Measurements from ENCODE around the gene ABCC8. TPM values are rescaled to one million over a fixed set of nuclear protein-coding genes. Genes with fewer than 3 reads are reported as not detected.
A peak's percentile ranks its signal among the peaks of the same experiment; 100 is the strongest.

The ABCC8 gene
- total RNA-seq, 1 donor from 2014 or later: 7.8 TPM

DNA sequence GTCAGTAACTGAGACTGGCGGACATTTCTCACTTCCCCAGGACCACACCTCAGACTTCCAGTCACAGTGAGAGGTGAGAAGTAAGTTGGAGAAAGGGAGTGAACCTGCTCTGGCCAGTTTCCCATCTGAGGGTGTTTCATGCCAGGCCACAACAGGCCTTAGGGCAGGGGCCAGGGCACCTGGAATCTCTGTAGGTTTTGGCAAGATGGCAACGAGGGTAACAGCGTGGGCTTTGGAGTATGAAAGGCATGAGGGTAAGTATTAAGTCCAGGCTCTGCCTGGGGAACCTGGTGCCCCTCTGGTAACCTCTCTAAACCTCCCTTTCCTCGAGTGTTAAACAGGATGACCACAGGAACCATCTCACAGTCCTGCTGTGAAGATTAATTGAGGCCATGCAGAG is 28.5 kb upstream of the ABCC8 start:
- DNase-seq: no peak

DNA sequence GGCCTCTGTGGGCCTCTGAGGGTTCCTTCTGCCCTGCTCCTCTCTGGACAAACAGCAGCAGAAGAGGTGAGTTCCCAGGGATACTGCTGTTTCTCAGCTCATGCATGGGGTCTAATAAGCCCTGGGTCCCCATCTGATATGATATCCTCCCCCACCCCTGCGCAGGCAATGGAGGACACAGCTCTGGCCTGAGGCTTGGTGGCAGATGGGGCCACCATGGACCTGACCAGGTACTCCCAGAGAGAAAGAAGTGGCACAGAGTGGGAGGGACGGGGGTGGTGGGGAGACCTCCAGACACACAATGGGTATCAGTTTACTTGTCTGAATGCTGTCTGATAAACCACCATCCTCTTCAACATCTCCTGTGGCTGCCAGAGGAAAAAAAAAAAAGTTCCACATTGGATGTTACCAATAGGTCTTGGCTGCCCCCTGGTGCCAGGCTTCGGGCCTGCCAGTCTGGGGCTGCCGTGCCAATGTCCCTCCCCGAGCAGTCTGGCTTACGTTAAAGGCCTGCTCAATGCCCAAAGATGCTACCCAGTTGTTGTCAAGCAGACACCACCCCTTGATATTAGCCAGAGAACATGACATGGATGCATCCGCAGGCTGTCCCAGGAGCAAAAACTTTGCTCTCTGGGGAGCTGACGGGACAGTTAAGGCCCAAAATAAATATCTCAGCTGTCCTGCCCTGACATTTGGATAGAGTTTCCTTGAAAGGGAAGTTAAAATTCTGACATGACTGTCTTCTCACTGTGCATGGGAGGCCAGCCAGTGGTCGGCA is 27.9 kb upstream of the ABCC8 start:
- peak; percentile 84 for DNase-seq

DNA sequence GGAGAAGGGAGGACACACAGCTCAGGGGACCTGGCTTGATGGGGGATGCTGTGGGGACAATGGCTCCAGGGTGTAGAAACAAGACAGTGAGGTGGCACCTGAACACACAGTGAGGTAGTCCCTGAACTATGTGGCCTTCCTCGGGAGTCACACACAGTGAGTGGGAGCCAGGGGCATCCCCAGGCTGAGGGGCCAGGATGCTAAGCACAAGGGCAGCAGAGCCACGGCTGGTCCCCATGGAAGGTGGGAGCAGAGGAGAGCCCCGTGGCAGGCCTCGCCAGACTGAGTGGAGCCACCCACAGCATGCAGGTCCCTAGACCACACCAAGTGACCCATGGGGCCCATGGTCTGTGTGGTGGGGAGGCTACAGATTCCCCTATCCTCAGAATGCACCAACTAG is 26.0 kb upstream of the ABCC8 start:
- no peak for DNase-seq

DNA sequence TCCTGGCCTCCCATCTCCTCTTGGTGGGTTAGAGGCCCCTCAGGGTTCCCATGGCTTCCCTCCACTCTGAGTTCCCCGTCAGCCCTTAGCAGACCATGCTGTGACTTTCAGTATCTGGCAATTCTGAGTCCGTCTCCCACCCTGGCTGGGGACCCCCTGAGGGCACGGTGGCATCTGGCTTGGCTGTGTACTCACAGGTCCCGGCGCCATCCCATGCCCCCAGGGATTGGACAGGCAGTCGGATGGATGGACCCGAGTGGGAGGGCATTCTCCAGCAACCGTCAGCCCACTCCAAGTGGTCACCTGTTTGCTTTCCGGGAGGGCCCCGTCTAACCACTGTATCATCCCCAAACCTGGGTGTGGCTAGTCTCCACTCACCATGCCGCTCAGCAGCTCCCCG is 24.0 kb upstream of the ABCC8 start:
- no peak for DNase-seq

DNA sequence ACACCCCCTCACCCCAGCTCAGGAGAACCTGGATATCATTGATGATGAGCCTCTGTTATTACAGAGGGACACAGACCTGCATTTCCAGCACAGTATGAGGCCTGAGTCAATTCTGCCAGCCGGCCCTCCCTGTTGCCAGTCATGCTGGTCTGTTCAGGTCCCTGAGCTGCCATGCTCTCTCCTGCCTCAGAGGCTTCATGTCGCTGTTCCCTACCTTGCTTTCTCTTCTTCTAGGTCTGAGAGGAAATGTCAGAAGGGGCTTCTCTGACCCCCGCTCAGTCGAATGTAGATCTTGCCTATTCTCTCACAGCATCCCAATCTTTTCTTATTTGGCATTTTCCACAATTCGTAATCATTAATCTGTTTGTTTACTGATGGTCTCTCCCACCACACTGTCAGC is 21.8 kb upstream of the ABCC8 start:
- no peak for DNase-seq

GRCh38 chr11:17498058-17498457 is 21.4 kb upstream of the ABCC8 start:
- DNase-seq: no peak

DNA sequence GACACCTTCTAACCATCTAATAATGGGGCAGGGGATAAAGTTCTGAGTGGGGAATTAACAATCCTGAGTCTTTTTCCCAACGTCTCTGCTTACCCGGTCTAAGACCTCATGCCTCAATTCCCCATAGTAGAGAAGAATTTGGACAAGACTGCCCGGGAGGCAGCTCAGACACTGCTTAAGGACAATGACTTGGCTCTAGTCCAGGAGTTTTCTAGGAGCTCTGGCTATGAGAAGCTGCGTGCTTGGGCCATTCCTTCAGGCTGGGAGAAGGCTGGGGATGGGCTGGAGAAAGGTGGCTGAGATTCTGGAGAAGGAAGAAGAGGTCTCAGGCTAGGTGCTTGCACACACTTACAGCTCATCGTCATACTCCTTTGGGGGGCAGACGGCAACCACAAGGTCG is 19.8 kb upstream of the ABCC8 start:
- peak; percentile 38 for DNase-seq

- no peak for DNase-seq
These were observed 17.4 kb upstream of the ABCC8 start for GRCh38 chr11:17494019-17494418.

DNA sequence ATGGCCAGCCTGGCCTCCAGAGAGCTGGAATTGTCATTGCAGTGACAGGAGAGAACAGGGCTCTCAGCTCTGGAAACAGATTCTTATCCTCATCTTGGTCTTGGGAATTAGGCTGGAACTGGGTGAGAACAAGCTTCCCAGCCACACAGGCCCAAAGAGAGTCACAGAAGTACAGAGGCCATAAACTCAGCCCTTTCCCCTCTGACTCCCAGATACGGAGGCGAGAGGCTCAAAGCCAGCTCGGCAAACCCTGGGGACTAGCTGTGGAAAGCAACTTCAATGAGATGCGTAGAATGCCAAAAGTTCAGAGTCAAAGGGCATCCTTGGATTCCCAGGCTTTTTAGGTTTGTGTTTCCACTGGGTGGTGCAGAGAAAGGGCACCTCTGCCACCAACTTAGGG is 14.3 kb upstream of the ABCC8 start:
- DNase-seq: no peak

DNA sequence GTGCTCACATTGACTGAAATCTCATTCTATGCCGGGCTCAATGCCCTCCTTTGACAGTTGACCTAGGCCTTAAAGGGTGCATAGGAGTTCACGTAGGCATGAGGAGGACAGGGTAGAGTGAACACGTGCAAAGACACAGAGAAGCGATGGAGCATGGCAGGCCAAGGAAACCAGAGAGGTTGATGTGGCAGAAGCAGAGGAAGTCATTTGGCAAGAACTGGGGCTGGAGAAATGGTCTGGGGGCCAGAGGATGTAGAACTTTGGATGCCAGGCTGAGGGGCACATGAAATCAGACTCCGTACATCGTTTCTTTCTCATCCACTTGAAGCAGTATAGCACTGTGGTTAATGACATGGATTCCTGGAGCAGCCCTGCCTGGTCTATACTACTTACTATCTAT is 13.6 kb upstream of the ABCC8 start:
- DNase-seq: no peak

DNA sequence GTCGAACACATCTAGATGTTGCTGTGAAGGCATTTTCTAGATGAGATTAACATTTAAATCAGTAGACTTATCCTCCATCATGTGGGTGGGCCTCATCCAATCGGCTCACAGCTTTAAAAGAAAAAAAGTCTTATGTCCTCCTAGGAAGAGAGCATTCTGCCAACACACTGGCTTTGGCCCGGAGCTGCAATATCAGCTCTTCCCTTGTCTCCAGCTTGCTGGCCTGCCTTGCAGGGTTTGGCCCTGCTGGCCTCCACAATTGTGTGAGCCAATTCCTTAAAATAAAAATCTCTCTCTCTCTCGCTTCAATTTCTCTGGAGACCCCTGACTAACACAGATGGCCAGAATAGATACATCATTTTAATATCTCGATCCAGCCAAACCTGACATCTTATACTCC is 13.1 kb upstream of the ABCC8 start:
- DNase-seq: no peak

DNA sequence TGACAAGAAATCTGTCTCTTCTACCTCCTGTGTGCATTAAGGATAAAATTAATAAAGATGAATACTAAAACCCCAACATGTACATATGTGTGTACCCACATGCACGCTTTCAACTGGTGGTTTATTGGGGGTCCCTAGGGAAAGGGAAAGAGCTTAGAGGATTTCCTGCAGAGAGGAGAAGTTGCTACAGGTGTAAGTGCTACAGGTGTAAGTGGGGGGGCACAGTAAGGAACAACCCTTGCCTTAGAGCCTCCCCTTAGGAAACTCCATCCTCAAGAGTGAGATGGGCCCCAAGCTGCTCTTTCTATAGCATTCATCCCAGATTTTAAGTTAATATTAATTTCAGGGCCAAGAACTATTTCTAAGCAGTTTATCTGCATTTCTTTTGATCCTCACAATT is 11.9 kb upstream of the ABCC8 start:
- DNase-seq: no peak

DNA sequence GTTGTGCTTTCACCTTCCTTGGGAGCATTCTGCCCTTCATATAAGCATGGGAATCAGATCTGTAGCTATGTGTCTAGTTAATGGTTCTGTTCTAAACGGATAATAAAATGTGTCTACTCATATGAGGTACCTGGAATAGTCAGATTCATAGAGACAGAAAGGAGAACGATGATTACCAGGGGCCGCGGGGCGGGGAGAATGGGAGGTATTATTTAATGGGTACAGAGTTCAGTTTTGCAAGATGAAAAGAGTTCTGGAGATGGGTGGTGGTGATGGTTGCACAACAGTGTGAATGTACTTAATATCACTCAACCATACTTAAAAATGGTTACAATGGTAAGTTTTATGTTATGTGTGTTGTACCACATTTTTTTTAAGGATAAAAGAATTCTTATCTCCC is 10.0 kb upstream of the ABCC8 start:
- DNase-seq: no peak

GRCh38 chr11:17483505-17483904 is 6.9 kb upstream of the ABCC8 start:
- no peak for DNase-seq

GRCh38 chr11:17481905-17482304 is 5.3 kb upstream of the ABCC8 start:
- no peak for DNase-seq

GRCh38 chr11:17479284-17480214 is 2.9 kb upstream of the ABCC8 start:
- peak; percentile 54 for DNase-seq

- no peak for DNase-seq
These were observed 1.4 kb upstream of the ABCC8 start for GRCh38 chr11:17478070-17478469.

GRCh38 chr11:17477361-17477760 is 716 bp upstream of the ABCC8 start:
- no peak for DNase-seq

DNA sequence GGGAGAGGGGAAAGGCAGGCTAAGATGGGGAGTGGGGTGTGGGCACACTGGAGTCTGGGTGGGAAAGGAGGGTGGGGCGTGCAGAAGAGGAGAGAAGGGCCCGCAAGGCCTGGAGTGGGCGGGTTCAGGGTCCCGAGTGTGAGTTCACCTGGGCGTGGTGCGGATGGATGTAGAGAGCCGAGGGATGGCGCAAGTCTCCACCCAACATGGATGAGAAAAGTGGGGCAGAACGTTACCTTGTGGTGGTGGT is 364 bp upstream of the ABCC8 start:
- no peak for DNase-seq

- no peak for DNase-seq
These were observed 854 bp downstream of the ABCC8 start for GRCh38 chr11:17475666-17476316.

DNA sequence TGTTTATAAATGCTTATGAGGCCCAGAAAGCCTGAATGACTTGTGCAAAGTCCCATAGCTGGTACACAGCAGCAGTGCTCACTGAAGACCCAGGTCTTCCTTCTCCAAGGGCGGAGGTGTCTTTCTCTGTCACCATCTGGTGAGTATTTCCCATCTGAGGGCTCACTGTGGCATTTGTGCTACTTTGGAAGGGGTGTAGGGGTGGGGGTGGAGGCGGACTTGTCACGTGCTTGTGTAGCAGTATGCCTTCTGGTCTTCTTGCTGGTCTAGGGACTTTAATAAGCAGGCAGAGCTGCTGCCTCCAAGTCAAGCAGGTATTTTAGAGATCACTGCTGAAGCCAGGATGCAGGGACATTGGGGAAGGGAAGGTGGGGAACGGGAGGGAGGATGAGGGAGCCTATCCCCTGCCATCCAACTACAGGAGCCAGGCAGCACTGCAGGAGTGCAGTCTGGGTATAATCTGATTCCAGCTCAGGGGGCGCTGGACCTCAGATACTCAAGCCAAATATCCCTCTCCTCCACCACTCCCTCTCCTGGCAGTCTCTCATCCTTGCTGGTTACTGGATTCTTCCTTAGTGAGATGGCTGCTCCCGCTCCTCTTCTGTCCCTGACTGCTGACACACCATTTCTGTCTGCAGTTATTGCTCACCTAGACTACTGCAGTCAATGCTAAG is 3.4 kb downstream of the ABCC8 start:
- DNase-seq: peak; percentile 25

DNA sequence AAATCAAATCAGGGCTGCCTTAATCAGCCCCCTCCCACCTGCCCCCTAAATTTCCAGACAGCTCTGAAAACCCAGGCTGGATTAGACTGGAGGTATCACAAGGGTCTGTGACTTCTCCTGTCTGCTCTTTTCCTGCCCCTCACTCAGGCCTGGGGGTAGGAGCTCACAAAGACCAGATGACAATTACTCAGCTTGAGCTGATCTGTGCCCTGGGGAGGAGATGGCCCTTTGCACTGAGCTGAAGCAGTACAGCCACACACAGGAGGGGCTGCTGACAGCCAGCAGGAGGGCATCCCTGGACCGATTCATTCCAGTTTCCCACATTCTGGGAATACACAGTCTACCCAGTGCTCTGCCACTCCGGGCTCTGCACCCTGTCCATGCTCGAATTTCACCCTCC is 4.2 kb downstream of the ABCC8 start:
- DNase-seq: no peak

DNA sequence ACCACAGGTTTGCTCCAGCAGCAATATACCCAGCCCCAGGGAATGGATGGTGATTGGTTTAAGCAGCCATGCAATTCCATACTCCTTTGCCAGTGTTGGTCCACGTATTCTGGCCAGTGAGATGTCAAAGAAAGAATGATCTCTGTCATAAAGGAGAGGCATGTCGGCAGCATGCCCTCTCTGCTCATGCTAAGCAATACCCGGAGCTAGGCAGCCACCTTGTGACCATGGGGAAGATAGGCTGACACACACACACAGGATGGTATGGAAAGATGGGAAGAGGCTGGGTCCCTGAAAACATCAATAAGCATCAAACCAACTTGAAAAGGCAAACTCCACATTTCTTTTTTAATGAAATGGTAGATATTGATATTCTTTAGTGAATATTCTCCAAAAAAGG is 5.1 kb downstream of the ABCC8 start:
- no peak for DNase-seq

All from tongue (tissue), 2 donors.